IMR-90 (cell line): ENCODE data around the gene SP140L.

ENCODE experiments used
- BHLHE40 ChIP-seq: fragments of 150-350 bp; IDR thresholded peaks from 2 replicates; pipeline ENCODE4 v1.6.1; 2016; ENCODE audit warnings: mild to moderate bottlenecking, low read depth, low read length
- SMC3 ChIP-seq: fragments of 150-350 bp; IDR thresholded peaks from 2 replicates; pipeline ENCODE4 v1.6.1; 2016; ENCODE audit warnings: low read depth, mild to moderate bottlenecking, antibody characterized with exemption, low read length, moderate library complexity
- TF ChIP-seq, protein P1 (sequence below): conservative IDR thresholded peaks from 2 replicates; pipeline ENCODE4 v1.5.1; 2012; ENCODE audit warnings: mild to moderate bottlenecking, low read depth, low read length, improper control_type of control experiment

DNA sequence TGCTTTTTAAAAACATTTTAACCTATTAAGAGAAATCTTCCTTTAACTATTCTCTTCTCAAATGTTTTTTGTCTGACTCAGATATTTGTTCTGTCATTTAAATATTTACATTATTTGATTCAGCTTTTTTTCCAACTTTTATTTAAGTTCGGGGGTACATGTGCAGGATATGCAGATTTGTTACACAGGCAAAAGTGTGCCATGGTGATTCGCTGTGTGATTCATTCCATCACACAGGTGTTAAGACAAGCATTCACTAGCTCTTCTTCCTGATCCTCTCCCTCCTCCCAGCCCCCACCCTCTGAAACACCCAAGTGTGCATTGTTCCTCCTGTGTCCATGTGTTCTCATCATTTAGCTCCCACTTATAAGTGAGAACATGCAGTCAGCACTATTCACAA lies 108.4 kb downstream of the SP140L start:
- TF ChIP-seq SMC3 (no peak), BHLHE40 (no peak)
- TF ChIP-seq, protein P1, sequence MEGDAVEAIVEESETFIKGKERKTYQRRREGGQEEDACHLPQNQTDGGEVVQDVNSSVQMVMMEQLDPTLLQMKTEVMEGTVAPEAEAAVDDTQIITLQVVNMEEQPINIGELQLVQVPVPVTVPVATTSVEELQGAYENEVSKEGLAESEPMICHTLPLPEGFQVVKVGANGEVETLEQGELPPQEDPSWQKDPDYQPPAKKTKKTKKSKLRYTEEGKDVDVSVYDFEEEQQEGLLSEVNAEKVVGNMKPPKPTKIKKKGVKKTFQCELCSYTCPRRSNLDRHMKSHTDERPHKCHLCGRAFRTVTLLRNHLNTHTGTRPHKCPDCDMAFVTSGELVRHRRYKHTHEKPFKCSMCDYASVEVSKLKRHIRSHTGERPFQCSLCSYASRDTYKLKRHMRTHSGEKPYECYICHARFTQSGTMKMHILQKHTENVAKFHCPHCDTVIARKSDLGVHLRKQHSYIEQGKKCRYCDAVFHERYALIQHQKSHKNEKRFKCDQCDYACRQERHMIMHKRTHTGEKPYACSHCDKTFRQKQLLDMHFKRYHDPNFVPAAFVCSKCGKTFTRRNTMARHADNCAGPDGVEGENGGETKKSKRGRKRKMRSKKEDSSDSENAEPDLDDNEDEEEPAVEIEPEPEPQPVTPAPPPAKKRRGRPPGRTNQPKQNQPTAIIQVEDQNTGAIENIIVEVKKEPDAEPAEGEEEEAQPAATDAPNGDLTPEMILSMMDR, result no peak
